Myocyte (in vitro differentiated cells): Measurements from ENCODE around the gene TIGIT. TPM values are rescaled to one million over a fixed set of nuclear protein-coding genes. Genes with fewer than 3 reads are reported as not detected.

ENCODE experiments used
- DNase-seq: peaks from one replicate; pipeline ENCODE4 v3.0.0-alpha.2; 2012; ENCODE audit warnings: low read depth
- total RNA-seq: library from RNA; depleted of rRNA; stranded (reverse); fragments of >200 nt; gene quantifications from 2 replicates; pipeline ENCODE4 v1.2.3, GENCODE V29; 2014

The TIGIT gene
- total RNA-seq, 1 donor from 2014 or later: not detected

DNA sequence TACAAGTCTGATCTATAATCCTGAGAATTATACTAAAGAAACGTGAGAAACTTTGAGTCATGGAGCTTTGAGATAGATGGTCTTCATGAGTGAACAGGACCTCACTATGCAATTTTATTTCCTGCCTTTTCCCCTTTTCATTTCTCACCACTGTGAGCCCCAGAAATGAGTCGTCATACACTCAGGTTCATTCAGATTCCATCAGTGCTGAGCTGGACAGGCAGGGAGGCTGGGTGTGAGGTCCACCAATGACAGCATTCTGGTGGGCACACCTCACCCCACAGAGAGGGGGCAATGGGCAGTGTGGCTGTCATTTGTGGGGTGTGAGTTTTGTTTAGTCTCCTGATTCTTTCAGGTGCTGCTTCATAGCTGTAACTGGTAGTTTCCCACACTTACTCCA, 16.9 kb downstream of the TIGIT start:
- DNase-seq: no peak

DNA sequence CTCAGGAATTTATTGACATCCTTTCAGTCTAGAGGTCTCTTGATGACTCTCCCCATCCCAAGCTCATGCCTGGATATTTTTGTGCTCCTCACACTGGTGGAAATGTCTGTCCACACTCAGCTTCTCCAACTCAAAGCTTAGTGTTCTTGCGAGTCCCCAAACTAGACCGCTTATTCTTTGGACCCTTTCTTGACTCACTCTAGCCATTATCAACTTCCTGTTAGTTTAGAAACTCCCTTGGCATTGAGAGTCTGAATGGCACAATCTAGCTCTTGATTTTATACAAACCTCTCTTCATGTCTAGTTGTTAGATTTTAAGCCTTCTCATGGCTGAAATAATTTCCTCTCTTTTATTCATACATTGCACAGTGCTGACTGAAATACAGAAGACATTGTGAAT, 19.6 kb downstream of the TIGIT start:
- no peak for DNase-seq

DNA sequence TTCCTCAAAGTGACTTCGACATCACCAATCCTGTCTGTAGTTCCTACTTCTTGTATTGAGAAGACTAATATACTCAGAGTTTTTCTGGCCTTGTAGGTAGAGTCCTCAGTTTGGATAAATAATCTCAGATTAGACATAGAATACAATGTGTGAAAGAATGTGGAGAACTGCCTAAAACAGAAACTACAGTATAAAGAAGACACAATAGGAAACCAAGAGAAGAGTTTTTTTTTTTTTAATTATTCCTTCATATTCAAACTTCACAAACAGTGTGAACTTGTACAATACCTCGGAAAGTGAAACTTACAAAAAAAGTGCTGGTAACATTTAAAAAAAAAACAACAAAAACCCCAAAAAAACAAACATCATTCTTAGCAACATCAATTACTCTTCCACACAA, 20.5 kb downstream of the TIGIT start:
- no peak for DNase-seq

DNA sequence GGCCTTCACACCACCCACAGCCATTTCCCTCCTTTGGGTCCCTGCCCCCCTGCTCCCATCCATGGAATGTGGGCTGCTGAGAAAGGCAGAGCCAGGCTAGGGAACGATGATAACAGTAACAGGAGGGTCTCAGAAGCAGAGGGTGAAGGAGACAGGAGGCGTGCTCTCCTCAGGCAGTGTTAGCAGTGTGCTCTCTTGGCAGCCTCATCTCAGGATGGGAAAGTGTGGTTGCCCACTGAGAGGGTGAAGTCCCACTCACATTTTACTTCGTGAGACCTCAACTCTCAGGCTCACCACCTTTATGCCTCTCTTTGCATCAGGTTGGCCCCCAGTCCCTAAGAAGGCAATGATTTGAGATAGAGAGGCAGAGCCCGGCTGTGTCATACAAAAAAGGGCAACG, 24.5 kb downstream of the TIGIT start:
- no peak for DNase-seq

DNA sequence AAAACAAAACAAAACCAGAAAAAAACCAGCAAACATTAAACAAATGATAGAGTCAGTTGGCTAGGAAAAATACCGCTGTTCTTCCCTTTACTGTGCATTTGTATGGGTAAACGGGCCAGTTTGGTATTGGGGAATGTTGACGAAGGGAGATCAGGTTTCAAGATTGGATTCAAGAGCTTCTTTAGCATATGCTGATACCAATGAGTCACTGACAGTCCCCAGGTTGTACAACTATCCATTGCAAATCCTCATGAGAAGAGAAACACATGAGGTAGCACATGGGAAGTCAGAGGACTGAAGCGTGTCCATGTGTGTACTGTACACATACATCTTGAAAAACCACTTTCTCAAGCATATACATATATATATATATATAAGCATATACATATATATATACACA, 25.6 kb downstream of the TIGIT start:
- DNase-seq: peak; percentile 19

DNA sequence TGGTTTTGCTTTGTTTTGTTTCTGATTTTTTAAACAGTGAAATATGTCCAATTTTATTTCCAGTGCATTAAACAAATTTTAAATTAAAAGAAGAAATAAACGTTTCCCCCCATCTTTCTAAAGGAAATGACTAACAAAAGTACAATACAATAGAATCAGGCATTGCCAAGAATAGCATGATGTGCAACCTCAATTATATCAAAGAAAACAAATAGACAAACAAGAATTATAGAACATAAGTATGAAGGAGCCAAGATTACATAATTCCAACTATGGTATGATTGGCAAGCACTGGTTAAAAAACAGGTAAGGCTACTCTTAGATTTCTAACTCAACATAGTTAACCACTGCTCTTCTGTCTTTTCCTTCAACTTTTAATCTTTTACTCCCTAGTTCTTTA, 26.4 kb downstream of the TIGIT start:
- no peak for DNase-seq

DNA sequence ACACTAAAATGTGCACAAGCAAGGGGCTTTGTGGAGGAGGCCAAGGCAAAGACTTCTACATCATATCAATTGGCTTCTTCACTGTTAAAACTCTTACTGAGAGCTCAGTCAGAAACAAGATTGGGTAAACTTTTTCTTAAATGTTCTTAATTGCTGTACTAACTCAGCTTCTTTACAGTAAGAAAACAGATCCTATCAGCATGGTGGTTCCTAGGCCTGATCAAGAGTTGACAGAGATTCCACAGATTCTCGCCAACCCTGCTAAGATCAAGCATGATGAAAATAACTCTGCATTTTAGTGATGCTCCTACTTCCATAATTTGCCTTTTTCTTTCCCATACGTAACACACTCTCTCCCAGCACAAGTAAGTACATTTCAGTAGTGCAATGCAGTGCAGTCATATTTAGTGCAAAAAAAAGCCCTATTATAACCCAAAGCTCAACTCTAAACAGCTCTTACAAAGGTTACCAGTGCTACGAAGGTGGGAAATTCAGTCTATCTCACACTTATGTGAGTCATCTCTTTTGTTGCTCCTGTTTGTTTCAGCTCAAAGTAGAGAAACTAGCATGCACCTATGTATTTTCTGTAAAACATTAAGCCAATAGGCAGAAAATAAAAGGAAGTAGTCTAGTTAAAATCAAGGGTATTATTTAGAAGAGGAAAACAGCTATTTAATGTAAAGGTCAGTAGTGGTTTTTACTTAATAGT, 29.9 kb downstream of the TIGIT start:
- no peak for DNase-seq

DNA sequence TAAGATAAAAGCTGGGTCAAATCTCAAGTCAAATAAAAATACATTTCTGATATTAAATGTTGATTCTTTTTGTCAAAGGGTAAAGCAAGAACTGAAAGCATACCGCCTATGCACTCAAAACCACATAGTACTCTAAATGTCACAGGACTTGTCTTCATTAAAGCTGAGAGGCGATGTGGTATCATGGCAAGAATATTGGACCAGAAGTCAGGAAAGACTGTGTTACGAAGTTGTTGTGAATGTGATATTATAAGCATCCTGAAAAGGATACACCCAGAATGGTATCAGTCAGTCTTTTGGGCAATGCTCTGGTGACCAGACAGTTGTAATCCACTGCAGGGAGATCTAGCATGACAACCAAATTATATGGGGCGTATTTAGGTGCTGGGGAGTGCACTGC, 33.8 kb downstream of the TIGIT start:
- no peak for DNase-seq

DNA sequence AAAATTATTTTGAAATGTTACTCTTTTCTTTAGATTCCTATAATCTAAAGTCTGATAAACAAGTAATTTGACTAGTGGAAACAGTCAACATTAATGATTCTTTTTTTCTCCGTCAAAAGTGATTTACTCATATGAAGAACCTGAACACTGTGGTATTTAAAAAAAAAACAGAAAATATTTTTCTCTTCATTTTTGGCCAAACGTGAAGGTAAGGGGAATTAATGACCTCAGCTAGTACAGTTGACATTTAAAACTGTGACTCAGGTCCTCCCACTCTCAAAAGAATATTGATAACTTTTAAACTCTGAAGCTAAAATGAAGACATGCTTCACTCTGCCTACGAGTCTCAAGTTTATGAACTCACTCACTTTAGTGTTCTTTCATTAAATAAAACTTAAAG, 34.5 kb downstream of the TIGIT start:
- no peak for DNase-seq

DNA sequence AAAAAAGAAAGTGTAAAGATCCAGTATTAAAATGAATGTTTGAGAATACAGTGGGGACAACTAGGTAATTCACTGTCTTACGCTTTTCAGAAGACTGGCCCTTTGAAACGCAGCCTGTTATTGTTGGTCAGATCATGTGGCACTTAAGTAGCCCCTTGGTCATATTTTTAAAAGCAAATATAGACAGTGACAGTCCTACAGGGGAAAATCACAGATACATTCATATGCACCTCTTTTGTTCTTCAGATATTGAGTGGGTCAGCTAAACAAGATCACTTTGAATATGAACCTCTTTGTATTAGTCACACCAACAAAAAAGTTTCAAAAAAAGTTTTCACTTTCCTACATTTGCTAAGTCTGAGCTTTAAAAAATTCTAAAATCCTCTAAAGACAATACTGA, 36.0 kb downstream of the TIGIT start:
- DNase-seq: no peak

DNA sequence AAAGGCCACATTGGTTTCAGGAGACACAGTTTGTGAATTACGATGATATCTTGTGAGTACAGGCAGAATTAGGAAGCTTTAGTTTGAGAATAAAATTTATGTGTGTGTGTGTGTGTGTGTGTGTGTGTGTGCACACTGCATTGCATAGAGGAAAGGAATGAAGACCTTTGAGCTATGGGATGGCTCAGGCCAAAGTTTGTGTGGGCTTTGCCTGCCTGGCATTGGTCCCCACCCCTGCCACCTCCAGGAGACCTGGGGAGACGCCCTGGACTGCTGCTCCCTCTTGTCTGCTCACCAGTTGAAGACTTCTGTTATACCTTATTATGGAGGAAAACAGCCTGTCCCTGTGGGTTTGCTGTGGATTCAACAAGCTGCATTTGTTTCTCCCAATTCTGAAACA, 37.2 kb downstream of the TIGIT start:
- DNase-seq: no peak

DNA sequence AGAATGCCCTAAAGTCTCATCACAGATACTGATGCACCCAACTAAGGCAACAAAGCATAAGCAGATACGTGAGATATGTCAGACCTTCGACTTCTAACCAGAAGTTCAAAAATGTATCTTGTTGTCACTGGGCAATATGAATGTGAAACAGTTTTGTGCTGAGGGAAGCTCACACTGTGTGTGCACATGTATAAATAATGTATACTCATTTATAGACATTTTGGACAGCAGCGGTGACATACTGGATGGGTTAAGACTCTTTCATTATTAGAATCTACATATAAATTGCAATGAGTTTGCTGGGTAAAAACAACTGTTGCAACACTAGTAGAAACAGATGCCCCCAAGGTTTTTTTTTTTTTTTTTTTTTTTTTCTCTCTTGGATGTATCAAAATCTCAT, 37.9 kb downstream of the TIGIT start:
- no peak for DNase-seq

DNA sequence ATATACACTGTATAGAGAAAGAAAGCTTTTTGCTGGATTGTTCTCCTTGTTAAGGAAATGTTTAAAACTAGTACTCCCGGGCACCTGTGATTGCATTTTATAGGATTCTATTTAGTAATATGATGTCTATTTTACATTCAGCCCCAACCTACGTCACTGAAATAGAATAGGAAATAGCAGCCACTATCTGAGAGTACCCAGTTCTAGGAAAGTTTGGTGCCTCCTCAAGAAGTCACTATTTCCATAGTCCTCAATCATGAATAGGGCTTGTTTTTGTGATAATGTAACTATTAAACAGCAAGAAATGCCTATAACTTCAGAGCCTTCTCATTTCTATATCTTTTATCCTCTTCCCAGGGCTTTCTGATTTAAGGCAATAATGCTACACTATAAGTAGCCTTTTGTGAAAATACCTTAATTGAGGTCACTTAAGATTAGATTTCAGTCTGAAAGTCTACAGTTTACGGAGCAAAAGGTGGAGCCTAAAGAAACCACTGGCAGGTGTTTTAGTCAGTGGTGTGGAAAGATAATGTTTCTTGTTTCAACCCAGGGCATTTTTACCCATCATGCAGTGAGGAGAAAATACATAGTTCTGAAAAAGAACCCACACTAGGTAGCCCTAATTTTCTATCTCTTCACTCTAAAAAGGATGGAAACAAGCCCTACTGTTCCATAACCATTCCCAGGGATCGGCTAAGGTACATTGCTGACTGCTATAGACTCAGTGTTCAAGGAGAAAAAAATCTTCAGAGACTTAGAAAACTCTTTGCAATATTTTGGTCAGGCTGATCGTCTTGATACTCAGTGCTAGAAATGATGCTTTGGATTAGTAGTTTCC, 38.7 kb downstream of the TIGIT start:
- no peak for DNase-seq

DNA sequence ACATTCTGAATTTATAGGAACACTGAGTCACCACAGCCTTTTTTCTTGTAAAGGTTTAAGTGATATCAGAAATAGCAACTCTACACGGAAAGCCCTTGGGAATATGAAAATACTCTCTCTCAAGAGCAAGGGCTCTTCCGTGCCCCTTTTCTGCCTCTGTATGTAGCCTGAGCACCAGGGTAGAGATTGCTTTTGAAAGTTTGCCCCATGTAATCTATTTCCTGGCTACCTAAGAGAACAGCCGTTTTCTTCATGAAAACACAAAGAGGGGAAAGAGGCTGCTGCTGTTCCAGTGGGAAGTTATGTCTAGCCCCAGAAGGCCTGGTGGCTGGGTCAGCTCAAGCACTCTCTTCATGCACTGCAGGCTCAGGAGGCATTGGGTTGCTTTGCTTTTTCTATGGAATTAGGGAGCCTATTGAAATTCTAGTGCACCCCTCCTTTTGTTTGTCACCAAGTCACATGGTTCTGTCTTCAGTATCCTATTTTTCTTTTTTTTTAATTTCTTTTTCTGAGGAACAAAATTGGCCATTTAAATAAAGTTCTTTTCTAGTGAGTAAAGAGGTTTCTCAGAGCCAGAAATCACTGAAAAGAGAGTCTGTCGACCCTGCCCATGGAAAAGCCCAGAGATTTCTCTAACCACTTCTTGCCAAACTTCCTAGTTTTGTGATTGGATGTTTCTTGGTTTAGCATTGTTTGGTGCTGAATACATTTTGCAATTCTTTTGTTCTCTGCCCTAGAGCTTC, 39.5 kb downstream of the TIGIT start:
- no peak for DNase-seq

DNA sequence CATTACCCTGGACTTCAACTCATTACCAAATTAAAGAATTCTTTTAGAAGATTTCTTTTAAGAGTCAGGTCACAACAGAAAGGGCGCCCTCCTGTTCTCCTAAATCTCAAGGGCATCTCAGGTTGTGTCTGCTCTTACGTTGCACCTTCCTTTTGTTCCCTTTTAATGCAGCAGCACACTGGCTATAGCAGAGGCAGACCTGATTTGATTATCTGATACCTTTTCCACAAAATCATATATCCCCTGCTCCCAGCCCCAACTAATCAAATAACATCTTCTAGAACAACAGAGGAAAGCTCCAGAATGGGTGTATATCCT, 40.1 kb downstream of the TIGIT start:
- DNase-seq: no peak

DNA sequence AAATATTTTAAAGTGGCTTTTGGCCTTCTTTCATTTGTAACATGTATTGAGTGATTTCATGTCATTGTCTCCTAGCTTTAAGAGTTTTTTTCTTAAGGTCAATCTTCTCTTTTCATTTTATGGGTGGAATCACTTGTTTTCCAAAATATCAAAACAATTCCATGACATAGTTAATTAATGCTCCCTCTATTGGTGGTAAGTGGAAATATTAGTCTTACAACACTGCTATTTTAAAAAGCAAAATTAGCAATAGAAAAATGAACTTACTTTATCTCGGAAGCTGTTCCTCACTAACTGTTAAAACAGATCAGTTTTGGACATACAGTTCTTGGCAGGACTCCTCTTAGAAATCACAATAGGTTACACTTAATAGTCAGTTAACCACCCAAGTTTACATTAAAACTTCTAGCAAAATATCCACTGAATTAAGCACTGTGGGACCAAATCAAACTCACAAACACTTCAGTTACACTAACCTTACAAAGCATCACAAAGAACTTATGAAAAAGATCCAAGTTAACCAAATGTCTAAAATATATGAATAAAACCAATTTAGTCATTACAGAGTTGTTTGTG, 42.4 kb downstream of the TIGIT start:
- DNase-seq: no peak

DNA sequence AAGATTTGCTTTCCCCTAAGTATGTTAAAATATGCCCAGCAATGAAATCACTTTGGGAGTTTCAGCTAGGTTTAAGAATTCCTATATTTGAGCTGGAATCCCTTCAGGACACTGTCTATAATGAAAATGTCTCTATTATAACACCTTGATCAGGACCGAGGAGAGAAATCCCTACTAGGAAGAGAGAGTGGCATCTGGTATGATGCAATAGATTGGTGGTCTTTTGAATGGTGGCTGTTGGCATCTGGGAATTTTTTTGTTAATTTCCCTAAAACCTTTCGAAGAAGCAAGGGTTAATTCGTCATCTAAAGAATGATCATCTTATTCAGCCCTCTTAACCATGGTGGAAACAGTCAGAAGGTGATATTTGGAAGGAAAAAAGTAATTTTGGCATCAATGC, 43.0 kb downstream of the TIGIT start:
- no peak for DNase-seq

DNA sequence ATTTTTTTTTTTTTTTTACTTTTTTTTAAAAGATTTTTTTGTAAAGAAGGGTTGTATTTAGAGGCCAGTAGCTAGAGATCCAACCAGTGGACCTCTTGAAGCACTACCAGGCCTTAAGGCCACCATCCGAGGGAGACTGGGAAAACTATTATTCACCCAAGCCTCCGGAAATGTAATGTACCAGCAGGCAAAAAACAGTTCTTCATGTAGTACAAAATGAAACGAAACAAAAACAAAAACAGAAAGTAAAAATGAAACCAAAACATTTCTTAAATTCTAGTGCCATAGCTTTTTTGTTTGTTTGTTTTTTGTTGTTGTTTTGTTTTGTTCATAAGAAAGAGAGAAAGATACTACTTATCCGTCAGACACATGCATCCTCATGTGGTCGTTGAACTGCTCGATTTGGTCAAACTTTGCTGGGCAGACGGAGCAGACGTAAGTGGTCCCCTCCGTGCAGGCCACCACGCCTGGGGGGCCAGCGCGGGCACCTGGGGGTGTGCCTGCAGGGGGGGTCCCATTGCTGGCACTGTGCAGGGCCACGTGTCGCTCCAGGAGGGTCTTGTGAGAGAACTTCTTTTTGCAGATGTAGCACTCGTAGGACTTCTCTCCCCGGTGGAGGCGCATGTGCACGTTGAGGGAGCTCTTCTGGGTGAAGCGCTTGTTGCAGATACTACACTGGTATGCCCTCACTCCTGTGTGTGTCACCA, 45.0 kb downstream of the TIGIT start:
- no peak for DNase-seq

DNA sequence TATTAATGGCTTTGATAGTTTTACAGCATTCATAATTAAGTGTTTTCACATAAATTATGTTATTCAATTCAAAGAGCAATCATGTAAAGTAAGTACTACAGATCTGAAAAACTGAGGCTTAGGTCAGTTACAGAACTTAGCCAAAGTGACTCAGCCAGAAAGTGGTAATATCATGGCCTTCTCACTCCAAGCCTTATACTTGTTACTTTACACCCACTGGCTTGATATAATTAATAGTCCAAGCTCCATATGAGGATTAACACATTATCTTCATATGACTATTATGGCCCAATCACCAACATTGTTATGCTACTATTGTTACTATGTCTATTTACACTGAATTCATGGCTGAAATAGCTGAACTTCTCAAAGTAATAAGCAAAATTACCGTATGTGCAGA, 50.7 kb downstream of the TIGIT start:
- DNase-seq: no peak

DNA sequence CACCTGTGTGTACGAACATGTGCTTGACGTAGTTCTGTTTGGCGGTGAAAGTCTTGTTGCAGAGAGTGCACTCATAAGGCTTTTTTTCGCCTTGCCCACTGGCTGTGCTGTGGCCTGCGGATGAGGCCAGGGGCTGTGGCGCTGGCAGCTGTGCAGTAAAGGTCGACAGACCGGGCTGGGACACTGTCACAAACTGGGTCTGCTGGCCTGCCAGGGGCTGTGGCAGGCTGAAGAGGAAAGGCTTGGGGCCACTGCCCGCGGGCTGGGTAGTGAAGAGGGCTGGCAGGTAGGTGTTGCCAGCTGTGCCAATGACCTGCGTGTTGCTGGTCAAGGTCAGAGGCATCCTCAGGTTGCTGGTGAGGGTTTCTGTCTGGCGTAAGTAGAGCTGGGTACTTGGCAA, 56.4 kb downstream of the TIGIT start:
- DNase-seq: no peak

DNA sequence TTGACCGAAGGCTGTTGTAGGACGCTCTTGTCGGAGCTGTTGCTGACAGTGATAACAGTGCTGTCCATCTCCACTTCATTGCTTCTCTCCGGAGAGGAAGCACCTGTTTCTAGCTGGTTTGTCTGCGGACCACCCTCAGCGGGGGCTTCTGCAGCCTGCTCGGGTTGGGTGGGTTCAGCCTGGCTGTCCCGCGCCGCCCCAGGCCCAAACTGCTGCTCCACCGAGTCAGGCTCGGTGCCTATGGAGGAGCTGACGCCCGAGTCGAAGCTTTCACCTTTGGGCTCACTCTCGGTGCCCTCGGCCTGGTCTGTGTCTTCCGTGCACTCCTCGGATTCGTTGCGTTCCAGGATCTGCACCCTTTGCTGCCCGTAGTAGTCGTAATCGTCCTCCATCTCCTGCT, 56.9 kb downstream of the TIGIT start:
- no peak for DNase-seq
